ENCODE data around the gene MVD.

DNA sequence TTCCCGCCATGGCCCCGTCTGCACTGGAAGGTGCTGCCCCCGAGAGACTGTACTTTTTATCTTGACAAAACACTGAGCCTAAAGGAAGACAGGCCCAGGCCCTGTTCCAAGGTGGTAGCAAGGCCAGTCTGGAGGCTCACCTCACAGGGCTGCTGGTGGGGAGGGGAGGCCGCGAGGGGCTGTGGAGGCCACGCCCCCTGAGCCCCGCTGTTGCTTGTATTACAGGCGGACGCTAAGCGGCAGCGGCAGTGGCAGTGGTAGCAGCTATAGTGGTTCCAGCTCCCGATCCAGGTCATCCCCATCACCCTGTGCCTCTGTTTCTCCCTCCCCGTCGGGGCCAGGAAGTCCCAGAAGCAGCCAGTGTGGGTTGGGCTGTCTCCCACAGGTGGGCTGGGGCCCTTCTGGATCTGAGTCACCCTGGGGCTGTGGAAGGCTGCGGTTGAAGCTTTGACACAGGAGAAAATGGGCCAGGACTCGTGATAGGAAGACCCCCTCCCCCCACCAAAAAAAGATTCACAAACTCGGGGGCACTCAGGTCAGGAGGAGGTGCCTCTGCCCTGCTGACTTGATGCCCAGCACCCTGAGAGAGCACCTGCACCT lies 37.8 kb downstream of the MVD start:
- no peak for TF ChIP-seq CTCF (CRISPR knock-in tag; IDR thresholded peaks at IDR 0.05)
- no peak for TF ChIP-seq EZH2 (conservative IDR thresholded peaks at IDR 0.05; ENCODE audit: low read depth, low read length)
- no peak for TF ChIP-seq GABPA (IDR thresholded peaks at IDR 0.05; ENCODE audit: low read depth, low read length)
- no peak for TF ChIP-seq GABPA (CRISPR knock-in tag; IDR thresholded peaks at IDR 0.05; ENCODE audit: low read depth)
- no peak for TF ChIP-seq ZFP82 (CRISPR knock-in tag; IDR thresholded peaks at IDR 0.05; ENCODE audit: borderline replicate concordance)
- TF ChIP-seq E2F1 (CRISPR knock-in tag; IDR thresholded peaks at IDR 0.05) = no peak
- no peak for TF ChIP-seq ZFP37 (CRISPR knock-in tag; IDR thresholded peaks at IDR 0.05; ENCODE audit: borderline replicate concordance)
- TF ChIP-seq ZNF343 (CRISPR knock-in tag; IDR thresholded peaks at IDR 0.05) = no peak
- TF ChIP-seq, protein P1, sequence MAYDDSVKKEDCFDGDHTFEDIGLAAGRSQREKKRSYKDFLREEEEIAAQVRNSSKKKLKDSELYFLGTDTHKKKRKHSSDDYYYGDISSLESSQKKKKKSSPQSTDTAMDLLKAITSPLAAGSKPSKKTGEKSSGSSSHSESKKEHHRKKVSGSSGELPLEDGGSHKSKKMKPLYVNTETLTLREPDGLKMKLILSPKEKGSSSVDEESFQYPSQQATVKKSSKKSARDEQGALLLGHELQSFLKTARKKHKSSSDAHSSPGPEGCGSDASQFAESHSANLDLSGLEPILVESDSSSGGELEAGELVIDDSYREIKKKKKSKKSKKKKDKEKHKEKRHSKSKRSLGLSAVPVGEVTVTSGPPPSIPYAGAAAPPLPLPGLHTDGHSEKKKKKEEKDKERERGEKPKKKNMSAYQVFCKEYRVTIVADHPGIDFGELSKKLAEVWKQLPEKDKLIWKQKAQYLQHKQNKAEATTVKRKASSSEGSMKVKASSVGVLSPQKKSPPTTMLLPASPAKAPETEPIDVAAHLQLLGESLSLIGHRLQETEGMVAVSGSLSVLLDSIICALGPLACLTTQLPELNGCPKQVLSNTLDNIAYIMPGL (CRISPR knock-in tag; IDR thresholded peaks at IDR 0.05; ENCODE audit: borderline replicate concordance in 1 of 2, low read depth in 1 of 2) = no peak
- TF ChIP-seq HNRNPK (IDR thresholded peaks at IDR 0.05; ENCODE audit: low read depth, low read length, poor library complexity, severe bottlenecking) = no peak
- no peak for TF ChIP-seq ZNF652 (CRISPR knock-in tag; IDR thresholded peaks at IDR 0.05; ENCODE audit: borderline replicate concordance, low read depth)
- no peak for TF ChIP-seq MLX (CRISPR knock-in tag; IDR thresholded peaks at IDR 0.05)
- TF ChIP-seq SKIL (CRISPR knock-in tag; IDR thresholded peaks at IDR 0.05; ENCODE audit: borderline replicate concordance) = no peak

Measured in HepG2 (cell line).